ENCODE measurements around the gene TARBP1. TPM values are rescaled to one million over a fixed set of nuclear protein-coding genes. Genes with fewer than 3 reads are reported as not detected.

The TARBP1 gene
- total and polyA plus RNA-seq, 9 donors: 4.8 to 26.3 (median 10.8) TPM

GRCh38 chr1:234429434-234429806 lies 49.6 kb downstream of the TARBP1 start:
- WGBS, 3 donors: 88 to 93% (median 91%) methylated on average over 5 of the region's 5 CpGs
- Histone ChIP-seq H3K27ac (no peak overlapping the region), H3K9me3 (no peaks in the 10 kb centered on the region), H3K4me3 (no peak overlapping the region), H3K4me1 (ENCODE audit: insufficient read depth) (no peaks in the 10 kb centered on the region), H3K36me3 (no peaks in the 10 kb centered on the region), H3K27me3 (no peaks in the 10 kb centered on the region)
- TF ChIP-seq CTCF (IDR thresholded peaks at IDR 0.05): no peak
- TF ChIP-seq POLR2A (IDR thresholded peaks at IDR 0.05): no peak
- no peak for TF ChIP-seq EP300 (IDR thresholded peaks at IDR 0.05)
- intact Hi-C loops (cut with DNase I): no loop called here
- DNase-seq: no peak

GRCh38 chr1:234427950-234428646 lies 50.9 kb downstream of the TARBP1 start:
- no peak overlapping the region for H3K27ac ChIP-seq
- H3K4me3 ChIP-seq: no peak overlapping the region
- no peak for TF ChIP-seq EP300 (IDR thresholded peaks at IDR 0.05)
- TF ChIP-seq POLR2A (IDR thresholded peaks at IDR 0.05): no peak
- no peak for TF ChIP-seq CTCF (IDR thresholded peaks at IDR 0.05)
- H3K27me3 ChIP-seq: no peaks in the 10 kb centered on the region
- H3K36me3 ChIP-seq: no peaks in the 10 kb centered on the region
- intact Hi-C loops (cut with DNase I): no loop called here
- no peak for DNase-seq
- no peaks in the 10 kb centered on the region for H3K4me1 ChIP-seq (ENCODE audit: insufficient read depth)
- no peaks in the 10 kb centered on the region for H3K9me3 ChIP-seq
- WGBS, 3 donors: 73 to 82% (median 79%) methylated on average over 8 of the region's 8 CpGs

- 76 to 84% (median 84%) methylated on average over 4 of the region's 4 CpGs for WGBS, 3 donors
- H3K36me3 ChIP-seq: no peaks in the 10 kb centered on the region
- H3K4me3 ChIP-seq: no peak overlapping the region
- no peak overlapping the region for H3K27ac ChIP-seq
- TF ChIP-seq EP300 (IDR thresholded peaks at IDR 0.05): no peak
- no peak for TF ChIP-seq POLR2A (IDR thresholded peaks at IDR 0.05)
- TF ChIP-seq CTCF (IDR thresholded peaks at IDR 0.05): no peak
- H3K4me1 ChIP-seq (ENCODE audit: insufficient read depth): no peaks in the 10 kb centered on the region
- no peaks in the 10 kb centered on the region for H3K27me3 ChIP-seq
- no peak for DNase-seq
- intact Hi-C loops (cut with DNase I): no loop called here
- no peaks in the 10 kb centered on the region for H3K9me3 ChIP-seq
Observed at GRCh38 chr1:234413990-234414389, 65.0 kb downstream of the TARBP1 start.

GRCh38 chr1:234413485-234413884 lies 65.5 kb downstream of the TARBP1 start:
- WGBS, 3 donors: 95 to 97% (median 96%) methylated on average over 9 of the region's 9 CpGs
- no peaks in the 10 kb centered on the region for H3K36me3 ChIP-seq
- intact Hi-C loops (cut with DNase I): no loop called here
- no peak for DNase-seq
- no peak overlapping the region for H3K4me3 ChIP-seq
- H3K27me3 ChIP-seq: no peaks in the 10 kb centered on the region
- no peaks in the 10 kb centered on the region for H3K9me3 ChIP-seq
- TF ChIP-seq EP300 (IDR thresholded peaks at IDR 0.05): no peak
- TF ChIP-seq CTCF (IDR thresholded peaks at IDR 0.05): no peak
- H3K4me1 ChIP-seq (ENCODE audit: insufficient read depth): no peaks in the 10 kb centered on the region
- H3K27ac ChIP-seq: no peak overlapping the region

Data from ovary (tissue), 9 donors.